Measurements from ENCODE around the gene ROR1. TPM values are rescaled to one million over a fixed set of nuclear protein-coding genes. Genes with fewer than 3 reads are reported as not detected.

The ROR1 gene
- total RNA-seq, 2 experiments from 2014 or later = not detected

- no peak for TF ChIP-seq CTCF (IDR thresholded peaks at IDR 0.05)
- Mint-ChIP-seq H3K4me3 (no peak overlapping the region), H3K4me1 (ENCODE audit: low read depth) (no peaks in the 10 kb centered on the region), H3K27me3 (no peaks in the 10 kb centered on the region), H3K36me3 (ENCODE audit: low read depth) (no peaks in the 10 kb centered on the region), H3K9me3 (no peaks in the 10 kb centered on the region), H3K27ac (no peak overlapping the region)
- DNase-seq (no peak), ATAC-seq (no peak)
- ChIA-PET CTCF (interaction anchor here (0.7 to 1.3 kb wide), 3 partner anchors 18 to 83 kb away, joined by 3 read pairs; no protein-coding TSS in a partner anchor), POLR2A (no interaction called here)
- intact Hi-C loops (cut with micrococcal nuclease) = no loop called here
Observed at GRCh38 chr1:64087768-64088167, 314.0 kb downstream of the ROR1 start.

- no peak for TF ChIP-seq CTCF (IDR thresholded peaks at IDR 0.05)
- no peaks in the 10 kb centered on the region for H3K36me3 Mint-ChIP-seq (ENCODE audit: low read depth)
- intact Hi-C loops (cut with micrococcal nuclease) = no loop called here
- no peak overlapping the region for H3K27ac Mint-ChIP-seq
- ChIA-PET POLR2A (no interaction called here), CTCF (interaction anchor here (1.2 kb wide), 1 partner anchor 47 kb away, joined by 3 read pairs; no protein-coding TSS in a partner anchor)
- no peaks in the 10 kb centered on the region for H3K9me3 Mint-ChIP-seq
- no peak overlapping the region for H3K4me3 Mint-ChIP-seq
- no peaks in the 10 kb centered on the region for H3K27me3 Mint-ChIP-seq
- DNase-seq (no peak), ATAC-seq (no peak)
- no peaks in the 10 kb centered on the region for H3K4me1 Mint-ChIP-seq (ENCODE audit: low read depth)
Observed at GRCh38 chr1:64090436-64090835, 316.6 kb downstream of the ROR1 start.

GRCh38 chr1:64092851-64093371 lies 319.1 kb downstream of the ROR1 start:
- CTCF ChIA-PET = interaction anchor here (0.7 to 0.9 kb wide), 2 partner anchors 23 to 401 kb away, joined by 3 read pairs; no protein-coding TSS in a partner anchor
- ATAC-seq (no peak), DNase-seq (no peak)
- H3K36me3 Mint-ChIP-seq (ENCODE audit: low read depth) = no peaks in the 10 kb centered on the region
- peaks cover 1% of the 10 kb centered on the region for H3K27me3 Mint-ChIP-seq
- H3K4me1 Mint-ChIP-seq (ENCODE audit: low read depth) = no peaks in the 10 kb centered on the region
- H3K4me3 Mint-ChIP-seq = no peak overlapping the region
- H3K9me3 Mint-ChIP-seq = no peaks in the 10 kb centered on the region
- H3K27ac Mint-ChIP-seq = no peak overlapping the region
- intact Hi-C loops (cut with micrococcal nuclease) = no loop called here
- POLR2A ChIA-PET = no interaction called here
- TF ChIP-seq CTCF (IDR thresholded peaks at IDR 0.05) = no peak

GRCh38 chr1:64093941-64094340 lies 320.1 kb downstream of the ROR1 start:
- no peak for TF ChIP-seq CTCF (IDR thresholded peaks at IDR 0.05)
- H3K27me3 Mint-ChIP-seq = peaks cover 1% of the 10 kb centered on the region

GRCh38 chr1:64095832-64096231 lies 322.0 kb downstream of the ROR1 start:
- intact Hi-C loops (cut with micrococcal nuclease) = no loop called here
- Mint-ChIP-seq H3K27me3 (peaks cover 1% of the 10 kb centered on the region), H3K36me3 (ENCODE audit: low read depth) (no peaks in the 10 kb centered on the region), H3K4me1 (ENCODE audit: low read depth) (no peaks in the 10 kb centered on the region), H3K9me3 (no peaks in the 10 kb centered on the region), H3K27ac (no peak overlapping the region), H3K4me3 (no peak overlapping the region)
- ChIA-PET CTCF (no interaction called here), POLR2A (no interaction called here)
- DNase-seq = no peak
- ATAC-seq = no peak
- TF ChIP-seq CTCF (IDR thresholded peaks at IDR 0.05) = no peak

More at GRCh38 chr1:64093941-64094340, 320.1 kb downstream of the ROR1 start:
- DNase-seq (no peak), ATAC-seq (no peak)
- Mint-ChIP-seq H3K9me3 (no peaks in the 10 kb centered on the region), H3K4me3 (no peak overlapping the region), H3K4me1 (ENCODE audit: low read depth) (no peaks in the 10 kb centered on the region), H3K27ac (no peak overlapping the region), H3K36me3 (ENCODE audit: low read depth) (no peaks in the 10 kb centered on the region)
- intact Hi-C loops (cut with micrococcal nuclease) = no loop called here
- CTCF ChIA-PET = no interaction called here
- POLR2A ChIA-PET = no interaction called here

Data from activated CD8-positive, alpha-beta T cell treated with anti-CD3 and anti-CD28 coated beads for 36 hours (primary cell).